GM12892 (cell line): ENCODE measurements around the gene BIN1.

Experiments used
- DNase-seq: peaks from one replicate; pipeline ENCODE4 v3.0.0; 2011; ENCODE audit not compliant: insufficient read length
- FAIRE-seq: peaks from 2 replicates; lab custom pipeline; 2011; peaks lifted over from hg19 to GRCh38; lab: Jason Lieb, UNC
- POLR2A ChIP-seq: IDR thresholded peaks from 2 replicates; pipeline ENCODE4 v1.6.1; 2011; ENCODE audit warnings: low read depth, low read length, control low read depth
- POLR2AphosphoS5 ChIP-seq: IDR thresholded peaks from 2 replicates; pipeline ENCODE4 v1.6.1; 2011; ENCODE audit warnings: low read depth, low read length, control low read depth
- TAF1 ChIP-seq: IDR thresholded peaks from 2 replicates; pipeline ENCODE4 v1.6.1; 2011; ENCODE audit warnings: low read depth, mild to moderate bottlenecking, control low read depth, low read length, borderline replicate concordance

Gene BIN1

DNA sequence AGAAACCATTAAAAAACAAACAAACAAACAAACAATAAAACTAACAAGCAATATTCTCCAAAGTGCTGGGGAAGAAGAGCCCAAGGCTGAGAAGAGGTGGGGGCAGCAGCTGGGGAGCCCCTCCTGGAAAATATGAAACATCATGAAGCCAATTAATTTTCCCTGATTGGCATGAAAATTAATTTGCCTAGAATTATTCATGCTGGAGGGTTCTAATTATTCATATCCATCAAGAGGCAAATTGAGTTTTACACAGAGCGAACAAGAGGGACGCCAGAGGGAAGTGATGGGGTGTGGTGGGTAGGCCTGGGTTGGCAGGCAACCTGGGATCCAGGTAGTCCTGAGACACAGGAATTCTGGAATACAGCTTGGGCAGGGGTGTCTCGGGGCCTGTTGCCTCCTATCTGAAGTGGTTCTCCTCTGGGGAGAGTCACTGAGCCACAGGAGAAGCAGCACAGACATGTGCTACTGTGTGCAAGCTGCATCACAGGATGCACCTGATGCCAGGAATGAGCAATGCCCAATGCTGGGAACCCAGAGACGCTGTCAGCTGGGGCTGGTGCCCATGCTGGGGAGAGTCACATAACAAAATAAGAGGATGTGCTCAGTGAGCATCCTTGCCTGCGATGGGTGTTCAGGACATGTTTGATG lies 107.7 kb downstream of the BIN1 start:
- FAIRE-seq: no peak
- DNase-seq: no peak
- TF ChIP-seq POLR2AphosphoS5: no peak
- no peak for TF ChIP-seq POLR2A
- TF ChIP-seq TAF1: no peak

DNA sequence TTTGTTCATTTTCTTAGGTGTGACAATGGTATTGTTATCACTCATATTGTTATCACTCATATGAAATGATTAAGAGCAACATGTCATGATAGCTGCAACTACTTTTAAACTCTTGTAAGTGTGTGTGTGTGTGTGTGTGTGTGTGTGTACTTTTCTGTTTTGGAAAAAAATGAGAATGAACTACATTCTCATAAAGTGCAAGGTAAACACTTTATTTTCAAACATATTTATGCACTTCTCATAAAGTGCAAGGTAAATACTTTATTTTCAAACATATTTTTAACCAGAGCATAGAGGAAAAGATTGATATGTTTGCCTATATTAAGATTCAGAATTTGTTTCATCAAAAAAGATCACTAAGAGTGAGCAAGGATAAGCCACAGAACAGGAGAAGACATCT lies 108.5 kb downstream of the BIN1 start:
- FAIRE-seq (no peak), DNase-seq (no peak)
- TF ChIP-seq POLR2A (no peak), POLR2AphosphoS5 (no peak), TAF1 (no peak)
